OCI-LY7 (cell line): ENCODE results near the gene IFNW1.
"Not testable (repeated sequence)": the region's sequence is repeated elsewhere in the genome, so short reads cannot be mapped to it uniquely, and the experiment has no call there.

Experiments
- CTCF ChIP-seq: fragments of 200-600 bp; sonication (generic); conservative IDR thresholded peaks from 2 replicates; pipeline ENCODE4 v1.5.1; 2014; ENCODE audit warnings: mild to moderate bottlenecking, antibody characterized with exemption, low read length, moderate library complexity, mixed read lengths
- EZH2phosphoT487 ChIP-seq: fragments of 200-600 bp; sonication (generic); IDR thresholded peaks from 2 replicates; pipeline ENCODE4 v1.6.1; 2018; ENCODE audit warnings: low read depth, borderline replicate concordance, mild to moderate bottlenecking, mixed run types, antibody characterized with exemption, low read length, moderate library complexity, mixed read lengths

- TF ChIP-seq CTCF = peak; percentile 74
- not testable (repeated sequence) for TF ChIP-seq EZH2phosphoT487
Measured at GRCh38 chr9:21182810-21183736, 41.4 kb upstream of the IFNW1 start.
